Esophagus muscularis mucosa (tissue), 4 donors: Measurements from ENCODE around the gene GIPC2.

ENCODE experiments used
- CTCF ChIP-seq, 3 experiments: fragments of 200-600 bp in 2 of 3; fragments of 450-650 bp in 1 of 3; sonication (generic) in 2 of 3; IDR thresholded peaks; one replicate each; pipeline ENCODE4 v1.5.1; 2017 to 2019; ENCODE audit warnings: antibody characterized with exemption in 3 of 3, mild to moderate bottlenecking in 2 of 3, moderate library complexity in 1 of 3
- EP300 ChIP-seq: sonication (generic); formaldehyde crosslinking; IDR thresholded peaks from one replicate; pipeline ENCODE4 v1.6.1; 2017; ENCODE audit warnings: antibody characterized with exemption
- POLR2A ChIP-seq: fragments of 450-650 bp; IDR thresholded peaks from one replicate; pipeline ENCODE4 v1.6.1; 2017; ENCODE audit warnings: antibody characterized with exemption, moderate library complexity, mild to moderate bottlenecking, low read depth

GRCh38 chr1:78052685-78053405 lies 7.1 kb downstream of the GIPC2 start:
- TF ChIP-seq POLR2A (no peak), CTCF (IDR thresholded peaks at IDR 0.05) (no peak), EP300 (no peak)
